Suprapubic skin (tissue), 4 donors: ENCODE measurements around the gene GTF2H1. TPM values are rescaled to one million over a fixed set of nuclear protein-coding genes. Genes with fewer than 3 reads are reported as not detected.

Source experiments
- DNase-seq, 2 donors: peaks; one replicate each; pipeline ENCODE4 v3.0.0-alpha.2; 2019; ENCODE audit warnings: low spot score in 2 of 2
- H3K27ac ChIP-seq: fragments of 200-600 bp; sonication (generic); one replicate; pipeline ENCODE4 v1.5.1; 2019
- H3K27me3 ChIP-seq: fragments of 200-600 bp; sonication (generic); one replicate; pipeline ENCODE4 v1.5.1; 2019
- H3K36me3 ChIP-seq: fragments of 200-600 bp; sonication (generic); one replicate; pipeline ENCODE4 v1.5.1; 2019
- H3K4me1 ChIP-seq: fragments of 200-600 bp; sonication (generic); one replicate; pipeline ENCODE4 v1.5.1; 2019
- H3K4me3 ChIP-seq: fragments of 200-600 bp; sonication (generic); one replicate; pipeline ENCODE4 v1.5.1; 2019; ENCODE audit warnings: mild to moderate bottlenecking
- H3K9me3 ChIP-seq: fragments of 200-600 bp; sonication (generic); one replicate; pipeline ENCODE4 v1.5.1; 2019
- EP300 ChIP-seq: sonication (generic); formaldehyde crosslinking; IDR thresholded peaks from one replicate; pipeline ENCODE4 v1.6.1; 2017; ENCODE audit warnings: antibody characterized with exemption
- POLR2A ChIP-seq, 2 donors: fragments of 450-650 bp; IDR thresholded peaks; one replicate each; pipeline ENCODE4 v1.6.1; 2017; ENCODE audit warnings: antibody characterized with exemption in 2 of 2, mild to moderate bottlenecking in 2 of 2, moderate library complexity in 2 of 2
- POLR2AphosphoS5 ChIP-seq, 3 donors: sonication (generic); formaldehyde crosslinking; IDR thresholded peaks; one replicate each; pipeline ENCODE4 v1.6.1; 2017; ENCODE audit warnings: antibody characterized with exemption in 3 of 3
- WGBS: methylation state at CpG from one replicate; pipeline ENCODE4 v1.1.5; 2018; 5-methylcytosine and 5-hydroxymethylcytosine counted together
- total RNA-seq, 4 donors: library from RNA; depleted of rRNA; stranded (reverse); fragments of >200 nt; gene quantifications; one replicate each; pipeline ENCODE4 v1.1.0, GENCODE V29; 2016
- TF ChIP-seq, protein P1 (sequence below), 2 donors: fragments of 200-600 bp in 1 of 2; fragments of 450-650 bp in 1 of 2; sonication (generic) in 1 of 2; IDR thresholded peaks; one replicate each; pipeline ENCODE4 v1.5.1; 2016 to 2019; ENCODE audit warnings: antibody characterized with exemption in 2 of 2, mild to moderate bottlenecking in 1 of 2, moderate library complexity in 1 of 2

Gene GTF2H1
- total RNA-seq, 4 donors from 2014 or later: 48.6 to 121 (median 50.4) TPM

- H3K4me1 ChIP-seq: no peaks in the 10 kb centered on the region
- H3K27me3 ChIP-seq: no peaks in the 10 kb centered on the region
- no peak for DNase-seq
- H3K36me3 ChIP-seq: peaks cover 58% of the 10 kb centered on the region
- no peak overlapping the region for H3K4me3 ChIP-seq
- no peak overlapping the region for H3K27ac ChIP-seq
- WGBS: 86% methylated on average over 4 of the region's 4 CpGs
- H3K9me3 ChIP-seq: no peaks in the 10 kb centered on the region
- TF ChIP-seq POLR2A (IDR thresholded peaks at IDR 0.05): no peak
- no peak for TF ChIP-seq POLR2AphosphoS5 (IDR thresholded peaks at IDR 0.05)
- TF ChIP-seq, protein P1, sequence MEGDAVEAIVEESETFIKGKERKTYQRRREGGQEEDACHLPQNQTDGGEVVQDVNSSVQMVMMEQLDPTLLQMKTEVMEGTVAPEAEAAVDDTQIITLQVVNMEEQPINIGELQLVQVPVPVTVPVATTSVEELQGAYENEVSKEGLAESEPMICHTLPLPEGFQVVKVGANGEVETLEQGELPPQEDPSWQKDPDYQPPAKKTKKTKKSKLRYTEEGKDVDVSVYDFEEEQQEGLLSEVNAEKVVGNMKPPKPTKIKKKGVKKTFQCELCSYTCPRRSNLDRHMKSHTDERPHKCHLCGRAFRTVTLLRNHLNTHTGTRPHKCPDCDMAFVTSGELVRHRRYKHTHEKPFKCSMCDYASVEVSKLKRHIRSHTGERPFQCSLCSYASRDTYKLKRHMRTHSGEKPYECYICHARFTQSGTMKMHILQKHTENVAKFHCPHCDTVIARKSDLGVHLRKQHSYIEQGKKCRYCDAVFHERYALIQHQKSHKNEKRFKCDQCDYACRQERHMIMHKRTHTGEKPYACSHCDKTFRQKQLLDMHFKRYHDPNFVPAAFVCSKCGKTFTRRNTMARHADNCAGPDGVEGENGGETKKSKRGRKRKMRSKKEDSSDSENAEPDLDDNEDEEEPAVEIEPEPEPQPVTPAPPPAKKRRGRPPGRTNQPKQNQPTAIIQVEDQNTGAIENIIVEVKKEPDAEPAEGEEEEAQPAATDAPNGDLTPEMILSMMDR (IDR thresholded peaks at IDR 0.05): no peak
- no peak for TF ChIP-seq EP300
Measured at GRCh38 chr11:18365741-18366140, 43.4 kb downstream of the GTF2H1 start.

GRCh38 chr11:18366286-18366685, 43.9 kb downstream of the GTF2H1 start:
- peaks cover 52% of the 10 kb centered on the region for H3K36me3 ChIP-seq
- 74% methylated on average over 4 of the region's 4 CpGs for WGBS

GRCh38 chr11:18367431-18367830, 45.1 kb downstream of the GTF2H1 start:
- H3K4me3 ChIP-seq: no peak overlapping the region
- no peak overlapping the region for H3K27ac ChIP-seq
- H3K9me3 ChIP-seq: no peaks in the 10 kb centered on the region
- TF ChIP-seq, protein P1 (IDR thresholded peaks at IDR 0.05): no peak
- TF ChIP-seq POLR2A (IDR thresholded peaks at IDR 0.05) (no peak), EP300 (no peak), POLR2AphosphoS5 (IDR thresholded peaks at IDR 0.05) (no peak)
- no peaks in the 10 kb centered on the region for H3K27me3 ChIP-seq
- WGBS: 93% methylated on average over 3 of the region's 3 CpGs
- no peaks in the 10 kb centered on the region for H3K4me1 ChIP-seq
- no peak for DNase-seq
- peaks cover 42% of the 10 kb centered on the region for H3K36me3 ChIP-seq

More at GRCh38 chr11:18366286-18366685, 43.9 kb downstream of the GTF2H1 start:
- no peak overlapping the region for H3K27ac ChIP-seq
- no peaks in the 10 kb centered on the region for H3K9me3 ChIP-seq
- TF ChIP-seq POLR2AphosphoS5 (IDR thresholded peaks at IDR 0.05) (no peak), EP300 (no peak), POLR2A (IDR thresholded peaks at IDR 0.05) (no peak)
- TF ChIP-seq, protein P1 (IDR thresholded peaks at IDR 0.05): no peak
- no peaks in the 10 kb centered on the region for H3K4me1 ChIP-seq
- H3K27me3 ChIP-seq: no peaks in the 10 kb centered on the region
- H3K4me3 ChIP-seq: no peak overlapping the region
- no peak for DNase-seq

DNA sequence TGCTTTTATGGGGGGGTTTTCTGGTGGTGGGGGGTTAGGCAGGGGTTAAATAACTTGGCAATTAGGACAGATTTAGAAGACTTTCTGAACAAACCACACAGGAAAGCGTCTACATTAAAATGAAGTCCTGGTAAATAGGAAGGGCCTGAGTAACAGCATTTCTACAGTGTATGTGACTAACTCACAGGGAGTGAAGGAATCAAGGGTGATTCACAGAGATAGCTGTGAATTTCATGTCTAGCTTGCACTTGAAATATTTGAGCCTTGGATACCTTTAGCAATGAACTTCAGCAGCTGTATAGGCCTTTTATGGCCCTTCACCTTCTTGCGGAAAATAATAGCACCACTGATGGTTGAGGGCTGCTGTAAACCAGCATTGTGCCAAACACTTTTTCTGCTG, 45.9 kb downstream of the GTF2H1 start:
- no peak for TF ChIP-seq POLR2AphosphoS5 (IDR thresholded peaks at IDR 0.05)
- no peak for TF ChIP-seq EP300
- TF ChIP-seq, protein P1 (IDR thresholded peaks at IDR 0.05): no peak
- TF ChIP-seq POLR2A (IDR thresholded peaks at IDR 0.05): no peak
- no peak overlapping the region for H3K27ac ChIP-seq
- no peaks in the 10 kb centered on the region for H3K9me3 ChIP-seq
- H3K4me1 ChIP-seq: no peaks in the 10 kb centered on the region
- no peak for DNase-seq
- H3K27me3 ChIP-seq: no peaks in the 10 kb centered on the region
- H3K36me3 ChIP-seq: peaks cover 35% of the 10 kb centered on the region
- no peak overlapping the region for H3K4me3 ChIP-seq
- 69% methylated on average over 2 of the region's 2 CpGs for WGBS

DNA sequence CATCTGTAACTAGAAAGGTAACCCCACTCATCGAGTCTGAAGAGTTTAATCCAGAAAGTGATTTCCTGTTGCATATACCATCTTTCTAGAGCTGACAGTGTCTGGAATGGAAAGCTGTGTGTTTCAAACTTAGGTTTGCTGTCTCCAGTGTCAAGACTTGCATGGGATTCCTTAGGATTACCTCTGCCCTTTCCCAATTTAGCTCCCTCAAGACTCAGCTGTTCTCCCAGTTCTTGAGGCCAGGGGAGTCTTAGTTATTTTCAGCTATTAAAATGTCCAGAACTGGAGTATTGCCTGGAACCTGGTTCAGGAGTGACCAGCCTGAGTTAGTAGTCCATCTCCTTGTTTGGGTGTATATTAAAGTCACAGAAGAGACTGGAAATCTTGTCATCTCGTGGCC, 47.0 kb downstream of the GTF2H1 start:
- no peak for DNase-seq
- Histone ChIP-seq H3K27ac (no peak overlapping the region), H3K4me1 (no peaks in the 10 kb centered on the region), H3K9me3 (no peaks in the 10 kb centered on the region), H3K36me3 (peaks cover 23% of the 10 kb centered on the region), H3K27me3 (no peaks in the 10 kb centered on the region), H3K4me3 (no peak overlapping the region)
- TF ChIP-seq POLR2AphosphoS5 (IDR thresholded peaks at IDR 0.05) (no peak), EP300 (no peak), POLR2A (IDR thresholded peaks at IDR 0.05) (no peak)
- TF ChIP-seq, protein P1 (IDR thresholded peaks at IDR 0.05): no peak
- 57% methylated on average over 2 of the region's 2 CpGs for WGBS
